NOMO-1 treated with DMSO at 0.1 percent for 48 hours (cell line): ENCODE results near the gene DRD4.

ENCODE experiments used
- DNase-seq: peaks from one replicate; lab custom pipeline; 2025; ENCODE audit not compliant: unreplicated experiment; lab: John Stamatoyannopoulos, UW

DRD4 gene

GRCh38 chr11:609341-609811 lies 27.7 kb upstream of the DRD4 start:
- DNase-seq, result no peak

- DNase-seq, result no peak
Measured at GRCh38 chr11:610146-610801, 26.8 kb upstream of the DRD4 start.

- DNase-seq, result no peak
Measured at GRCh38 chr11:611001-611996, 25.8 kb upstream of the DRD4 start.

GRCh38 chr11:612201-612960 lies 24.7 kb upstream of the DRD4 start:
- no peak for DNase-seq

GRCh38 chr11:612961-613300 lies 24.1 kb upstream of the DRD4 start:
- DNase-seq, result no peak

GRCh38 chr11:613369-613968 lies 23.6 kb upstream of the DRD4 start:
- peak; percentile 23 for DNase-seq

- no peak for DNase-seq
Measured at GRCh38 chr11:614021-614622, 22.9 kb upstream of the DRD4 start.

- DNase-seq, result no peak
Measured at GRCh38 chr11:614623-615503, 22.2 kb upstream of the DRD4 start.

- peak; percentile 98 for DNase-seq
Measured at GRCh38 chr11:615504-616319, 21.4 kb upstream of the DRD4 start, which contains the start of gene IRF7. TSS of gene IRF7 (minus strand) at chr11:615950. CDS start at chr11:615364, 586 bp downstream.

- no peak for DNase-seq
Measured at GRCh38 chr11:616320-617198, 20.5 kb upstream of the DRD4 start.

GRCh38 chr11:617199-617911 lies 19.7 kb upstream of the DRD4 start:
- no peak for DNase-seq

GRCh38 chr11:617912-618682 lies 19.0 kb upstream of the DRD4 start:
- no peak for DNase-seq

- DNase-seq, result no peak
Measured at GRCh38 chr11:618856-619627, 18.0 kb upstream of the DRD4 start.

GRCh38 chr11:619628-620050 lies 17.4 kb upstream of the DRD4 start:
- DNase-seq, result no peak

GRCh38 chr11:620201-620600 lies 16.9 kb upstream of the DRD4 start:
- no peak for DNase-seq
